NCI-H2227 (cell line): ENCODE results near the gene TMTC2.

Source experiments
- DNase-seq: peaks from one replicate; lab custom pipeline; 2025; ENCODE audit not compliant: unreplicated experiment; lab: John Stamatoyannopoulos, UW

TMTC2 gene

GRCh38 chr12:82686168-82687020 lies at the start of gene TMTC2:
TMTC2 (plus strand) TSS chr12:82686906.
- DNase-seq = peak; percentile 94

- no peak for DNase-seq
Measured at GRCh38 chr12:82638324-82638723, 48.4 kb upstream of the TMTC2 start.

- DNase-seq = no peak
Measured at GRCh38 chr12:82644896-82645295, 41.8 kb upstream of the TMTC2 start.

- DNase-seq = no peak
Measured at GRCh38 chr12:82645414-82645813, 41.3 kb upstream of the TMTC2 start.

GRCh38 chr12:82647853-82648252 lies 38.9 kb upstream of the TMTC2 start:
- no peak for DNase-seq

GRCh38 chr12:82648259-82648909 lies 38.3 kb upstream of the TMTC2 start:
- no peak for DNase-seq

- DNase-seq = peak; percentile 17
Measured at GRCh38 chr12:82650627-82651337, 35.9 kb upstream of the TMTC2 start.

- DNase-seq = no peak
Measured at GRCh38 chr12:82651489-82651888, 35.2 kb upstream of the TMTC2 start.

- DNase-seq = no peak
Measured at GRCh38 chr12:82652071-82652470, 34.6 kb upstream of the TMTC2 start.

GRCh38 chr12:82655751-82656150 lies 31.0 kb upstream of the TMTC2 start:
- DNase-seq = no peak

- DNase-seq = peak; percentile 16
Measured at GRCh38 chr12:82659343-82660207, 27.1 kb upstream of the TMTC2 start.

GRCh38 chr12:82660541-82661325 lies 26.0 kb upstream of the TMTC2 start:
- DNase-seq = no peak

- peak; percentile 12 for DNase-seq
Measured at GRCh38 chr12:82663893-82664292, 22.8 kb upstream of the TMTC2 start.

GRCh38 chr12:82665142-82665923 lies 21.4 kb upstream of the TMTC2 start:
- DNase-seq = no peak

- DNase-seq = no peak
Measured at GRCh38 chr12:82666830-82667229, 19.9 kb upstream of the TMTC2 start.

GRCh38 chr12:82671673-82672195 lies 15.0 kb upstream of the TMTC2 start:
- no peak for DNase-seq

- DNase-seq = no peak
Measured at GRCh38 chr12:82672811-82673495, 13.8 kb upstream of the TMTC2 start.

- no peak for DNase-seq
Measured at GRCh38 chr12:82673698-82674097, 13.0 kb upstream of the TMTC2 start.
